Esophagus muscularis mucosa (tissue), 4 donors: ENCODE data around the gene PLAGL2. TPM values are rescaled to one million over a fixed set of nuclear protein-coding genes. Genes with fewer than 3 reads are reported as not detected.
A peak's percentile ranks its signal among the peaks of the same experiment; 100 is the strongest.

Source experiments
- DNase-seq: peaks from one replicate; pipeline ENCODE4 v3.0.0-alpha.2; 2017; ENCODE audit errors: extremely low spot score
- H3K27ac ChIP-seq, 4 donors: fragments of 200-600 bp; sonication (generic); replicated peaks in 1 of 4; 1 replicate in 3 of 4; 2 replicates in 1 of 4; pipeline ENCODE4 v1.5.1; 2016 to 2019; ENCODE audit warnings: mild to moderate bottlenecking in 1 of 4
- H3K27me3 ChIP-seq, 4 donors: fragments of 200-600 bp; sonication (generic); one replicate each; pipeline versions ENCODE4 v1.5.1 to v1.6.0; 2016 to 2019
- H3K36me3 ChIP-seq, 4 donors: fragments of 200-600 bp; sonication (generic); one replicate each; pipeline ENCODE4 v1.5.1; 2016 to 2019
- H3K4me1 ChIP-seq, 4 donors: fragments of 200-600 bp; sonication (generic); one replicate each; pipeline ENCODE4 v1.5.1; 2016 to 2019
- H3K4me3 ChIP-seq, 4 donors: fragments of 200-600 bp; sonication (generic); 1 replicate in 2 of 4; 2 replicates in 2 of 4; pipeline ENCODE4 v1.5.1; 2016 to 2019; ENCODE audit warnings: mild to moderate bottlenecking in 4 of 4, moderate library complexity in 1 of 4
- H3K9me3 ChIP-seq, 4 donors: fragments of 200-600 bp; sonication (generic); 1 replicate in 3 of 4; 2 replicates in 1 of 4; pipeline ENCODE4 v1.5.1; 2016 to 2019
- EP300 ChIP-seq: sonication (generic); formaldehyde crosslinking; IDR thresholded peaks from one replicate; pipeline ENCODE4 v1.6.1; 2017; ENCODE audit warnings: antibody characterized with exemption
- POLR2A ChIP-seq: fragments of 450-650 bp; IDR thresholded peaks from one replicate; pipeline ENCODE4 v1.6.1; 2017; ENCODE audit warnings: antibody characterized with exemption, moderate library complexity, mild to moderate bottlenecking, low read depth
- POLR2AphosphoS5 ChIP-seq, 2 donors: sonication (generic); formaldehyde crosslinking; IDR thresholded peaks; one replicate each; pipeline ENCODE4 v1.6.1; 2017; ENCODE audit warnings: antibody characterized with exemption in 2 of 2
- WGBS: methylation state at CpG from one replicate; pipeline ENCODE4 v1.1.5; 2018; 5-methylcytosine and 5-hydroxymethylcytosine counted together
- intact Hi-C: fragments of 100-400 bp; cut with DNase I; formaldehyde crosslinking; loops from one replicate; pipeline ENCODE4 v1.15.1; 2023
- total RNA-seq, 4 donors: library from RNA; depleted of rRNA; stranded (reverse); fragments of >200 nt; gene quantifications; one replicate each; pipeline versions ENCODE4 v1.1.0 to v1.2.1, GENCODE V29; 2016
- TF ChIP-seq, protein P1 (sequence below), 3 experiments: fragments of 200-600 bp in 2 of 3; fragments of 450-650 bp in 1 of 3; sonication (generic) in 2 of 3; IDR thresholded peaks; one replicate each; pipeline ENCODE4 v1.5.1; 2017 to 2019; ENCODE audit warnings: antibody characterized with exemption in 3 of 3, mild to moderate bottlenecking in 2 of 3, moderate library complexity in 1 of 3

PLAGL2 gene
- total RNA-seq, 4 donors from 2014 or later: 5.4 to 10.8 (median 8.0) TPM

GRCh38 chr20:32157611-32158010 is 49.9 kb downstream of the PLAGL2 start:
- Histone ChIP-seq H3K4me3 (no peak overlapping the region), H3K27me3 (no peaks in the 10 kb centered on the region), H3K4me1 (peaks cover 13 to 15% (median 14%) of the 10 kb centered on the region in 4 donors), H3K36me3 (peaks cover 68 to 90% (median 81%) of the 10 kb centered on the region in 4 donors), H3K9me3 (no peaks in the 10 kb centered on the region), H3K27ac (no peak overlapping the region)
- WGBS: 98% methylated on average over 11 of the region's 14 CpGs
- TF ChIP-seq POLR2AphosphoS5 (IDR thresholded peaks at IDR 0.05) (no peak), EP300 (no peak), POLR2A (no peak)
- TF ChIP-seq, protein P1, sequence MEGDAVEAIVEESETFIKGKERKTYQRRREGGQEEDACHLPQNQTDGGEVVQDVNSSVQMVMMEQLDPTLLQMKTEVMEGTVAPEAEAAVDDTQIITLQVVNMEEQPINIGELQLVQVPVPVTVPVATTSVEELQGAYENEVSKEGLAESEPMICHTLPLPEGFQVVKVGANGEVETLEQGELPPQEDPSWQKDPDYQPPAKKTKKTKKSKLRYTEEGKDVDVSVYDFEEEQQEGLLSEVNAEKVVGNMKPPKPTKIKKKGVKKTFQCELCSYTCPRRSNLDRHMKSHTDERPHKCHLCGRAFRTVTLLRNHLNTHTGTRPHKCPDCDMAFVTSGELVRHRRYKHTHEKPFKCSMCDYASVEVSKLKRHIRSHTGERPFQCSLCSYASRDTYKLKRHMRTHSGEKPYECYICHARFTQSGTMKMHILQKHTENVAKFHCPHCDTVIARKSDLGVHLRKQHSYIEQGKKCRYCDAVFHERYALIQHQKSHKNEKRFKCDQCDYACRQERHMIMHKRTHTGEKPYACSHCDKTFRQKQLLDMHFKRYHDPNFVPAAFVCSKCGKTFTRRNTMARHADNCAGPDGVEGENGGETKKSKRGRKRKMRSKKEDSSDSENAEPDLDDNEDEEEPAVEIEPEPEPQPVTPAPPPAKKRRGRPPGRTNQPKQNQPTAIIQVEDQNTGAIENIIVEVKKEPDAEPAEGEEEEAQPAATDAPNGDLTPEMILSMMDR (IDR thresholded peaks at IDR 0.05): no peak
- no peak for DNase-seq
- intact Hi-C loops: no loop called here

GRCh38 chr20:32155017-32155981 is 52.2 kb downstream of the PLAGL2 start:
- 53% methylated on average over 11 of the region's 11 CpGs for WGBS

GRCh38 chr20:32153771-32154170 is 53.8 kb downstream of the PLAGL2 start:
- intact Hi-C loops: no loop called here
- 83% methylated on average over 1 of the region's 5 CpGs for WGBS

More at GRCh38 chr20:32155017-32155981, 52.2 kb downstream of the PLAGL2 start:
- intact Hi-C loops: no loop called here
- peaks cover 13 to 15% (median 14%) of the 10 kb centered on the region in 4 donors for H3K4me1 ChIP-seq
- H3K9me3 ChIP-seq: no peaks in the 10 kb centered on the region
- no peaks in the 10 kb centered on the region for H3K27me3 ChIP-seq
- no peak overlapping the region for H3K4me3 ChIP-seq
- DNase-seq: peak; percentile 95
- H3K27ac ChIP-seq: peak overlapping the region; percentile 2 to 43 (median 12)
- TF ChIP-seq, protein P1 (IDR thresholded peaks at IDR 0.05): peak in 1 of 3 experiments; percentile 22
- TF ChIP-seq POLR2AphosphoS5 (IDR thresholded peaks at IDR 0.05) (peak; percentile 44 to 58), POLR2A (no peak), EP300 (no peak)
- H3K36me3 ChIP-seq: peaks cover 70 to 90% (median 82%) of the 10 kb centered on the region in 4 donors

DNA sequence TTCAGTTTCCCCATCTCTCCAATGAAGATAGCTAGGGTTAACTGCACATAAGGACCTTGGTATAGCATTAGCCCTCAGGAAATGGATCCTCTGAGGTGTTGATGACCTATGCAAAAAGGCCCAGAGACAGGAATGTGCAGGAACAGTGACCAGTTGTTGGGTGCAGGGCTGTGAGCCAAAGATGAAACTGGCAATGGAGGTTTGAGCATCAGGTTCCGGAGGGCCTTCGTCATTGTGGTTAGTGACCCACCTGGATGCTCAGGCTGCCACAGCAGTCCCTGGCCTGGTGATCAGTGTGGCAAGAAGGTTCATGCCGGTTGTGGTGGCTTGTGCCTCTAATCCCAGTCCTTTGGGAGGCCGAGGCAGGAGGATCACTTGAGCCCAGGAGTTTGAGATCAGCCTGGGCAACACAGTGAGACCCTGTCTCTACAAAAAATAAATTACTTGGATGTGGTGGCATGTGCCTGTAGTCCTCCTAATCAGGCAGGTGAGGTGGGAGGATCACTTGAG is 54.3 kb downstream of the PLAGL2 start:
- Histone ChIP-seq H3K36me3 (peaks cover 73 to 89% (median 79%) of the 10 kb centered on the region in 4 donors), H3K4me1 (peaks cover 13 to 15% (median 14%) of the 10 kb centered on the region in 4 donors), H3K4me3 (no peak overlapping the region), H3K27me3 (no peaks in the 10 kb centered on the region), H3K9me3 (no peaks in the 10 kb centered on the region), H3K27ac (no peak overlapping the region)
- TF ChIP-seq, protein P1 (IDR thresholded peaks at IDR 0.05): no peak
- no peak for TF ChIP-seq EP300
- TF ChIP-seq POLR2AphosphoS5 (IDR thresholded peaks at IDR 0.05): no peak
- TF ChIP-seq POLR2A: no peak
- 93% methylated on average over 4 of the region's 4 CpGs for WGBS
- intact Hi-C loops: no loop called here
- no peak for DNase-seq

More at GRCh38 chr20:32153771-32154170, 53.8 kb downstream of the PLAGL2 start:
- no peak for DNase-seq
- no peaks in the 10 kb centered on the region for H3K9me3 ChIP-seq
- H3K36me3 ChIP-seq: peaks cover 73 to 89% (median 80%) of the 10 kb centered on the region in 4 donors
- H3K4me1 ChIP-seq: peaks cover 13 to 15% (median 14%) of the 10 kb centered on the region in 4 donors
- H3K4me3 ChIP-seq: no peak overlapping the region
- no peak overlapping the region for H3K27ac ChIP-seq
- no peak for TF ChIP-seq POLR2AphosphoS5 (IDR thresholded peaks at IDR 0.05)
- TF ChIP-seq, protein P1 (IDR thresholded peaks at IDR 0.05): no peak
- TF ChIP-seq POLR2A: no peak
- TF ChIP-seq EP300: no peak
- H3K27me3 ChIP-seq: no peaks in the 10 kb centered on the region
